ENCODE data around the gene MARVELD1. TPM values are rescaled to one million over a fixed set of nuclear protein-coding genes. Genes with fewer than 3 reads are reported as not detected.

Gene MARVELD1
- total RNA-seq, 1 donor from 2014 or later, result 143 TPM

GRCh38 chr10:97673736-97674525 is 39.6 kb upstream of the MARVELD1 start:
- Mint-ChIP-seq H3K4me3 (ENCODE audit: unreplicated experiment) (no peak overlapping the region), H3K36me3 (ENCODE audit: low read depth) (peaks cover 19% of the 10 kb centered on the region), H3K4me1 (ENCODE audit: low read depth) (no peaks in the 10 kb centered on the region), H3K27ac (ENCODE audit: unreplicated experiment) (no peak overlapping the region), H3K9me3 (ENCODE audit: low read depth) (no peaks in the 10 kb centered on the region), H3K27me3 (ENCODE audit: low read depth) (no peaks in the 10 kb centered on the region)
- DNase-seq (ENCODE audit: low spot score), result no peak
- TF ChIP-seq CTCF (IDR thresholded peaks at IDR 0.05), result no peak

DNA sequence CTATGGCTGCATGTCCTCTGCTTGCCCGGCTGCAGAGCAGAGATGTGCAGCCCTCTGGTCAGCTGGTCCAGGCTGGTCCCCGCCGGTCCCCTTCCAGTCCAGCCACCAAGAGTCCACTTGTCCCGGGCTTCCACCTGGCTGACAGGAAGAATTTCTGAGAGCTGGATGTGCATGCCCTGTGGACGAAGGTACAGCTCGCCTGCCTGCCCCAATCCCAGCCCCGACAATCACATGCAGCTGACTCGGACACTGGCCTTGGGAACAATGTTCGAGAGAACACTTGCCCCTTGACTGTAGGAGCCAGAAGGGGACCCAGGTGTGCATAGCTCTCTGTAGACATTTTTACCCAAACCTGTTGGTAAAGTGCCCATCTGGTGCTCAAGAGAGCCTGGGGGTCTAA is 38.3 kb upstream of the MARVELD1 start:
- Mint-ChIP-seq H3K4me1 (ENCODE audit: low read depth) (no peaks in the 10 kb centered on the region), H3K9me3 (ENCODE audit: low read depth) (no peaks in the 10 kb centered on the region), H3K27me3 (ENCODE audit: low read depth) (no peaks in the 10 kb centered on the region), H3K36me3 (ENCODE audit: low read depth) (peaks cover 19% of the 10 kb centered on the region), H3K27ac (ENCODE audit: unreplicated experiment) (no peak overlapping the region), H3K4me3 (ENCODE audit: unreplicated experiment) (no peak overlapping the region)
- TF ChIP-seq CTCF (IDR thresholded peaks at IDR 0.05), result no peak
- no peak for DNase-seq (ENCODE audit: low spot score)

GRCh38 chr10:97676770-97677581 is 36.6 kb upstream of the MARVELD1 start:
- no peak overlapping the region for H3K4me3 Mint-ChIP-seq (ENCODE audit: unreplicated experiment)
- DNase-seq (ENCODE audit: low spot score), result no peak
- H3K9me3 Mint-ChIP-seq (ENCODE audit: low read depth), result no peaks in the 10 kb centered on the region
- no peaks in the 10 kb centered on the region for H3K4me1 Mint-ChIP-seq (ENCODE audit: low read depth)
- H3K27me3 Mint-ChIP-seq (ENCODE audit: low read depth), result no peaks in the 10 kb centered on the region
- H3K27ac Mint-ChIP-seq (ENCODE audit: unreplicated experiment), result no peak overlapping the region
- H3K36me3 Mint-ChIP-seq (ENCODE audit: low read depth), result peaks cover 16% of the 10 kb centered on the region
- TF ChIP-seq CTCF (IDR thresholded peaks at IDR 0.05), result peak; percentile 95

GRCh38 chr10:97679594-97679993 is 33.9 kb upstream of the MARVELD1 start:
- Mint-ChIP-seq H3K4me1 (ENCODE audit: low read depth) (peaks cover 12% of the 10 kb centered on the region), H3K36me3 (ENCODE audit: low read depth) (peaks cover 5% of the 10 kb centered on the region), H3K9me3 (ENCODE audit: low read depth) (no peaks in the 10 kb centered on the region), H3K4me3 (ENCODE audit: unreplicated experiment) (no peak overlapping the region), H3K27me3 (ENCODE audit: low read depth) (no peaks in the 10 kb centered on the region), H3K27ac (ENCODE audit: unreplicated experiment) (no peak overlapping the region)
- TF ChIP-seq CTCF (IDR thresholded peaks at IDR 0.05), result no peak
- DNase-seq (ENCODE audit: low spot score), result no peak

GRCh38 chr10:97682042-97682441 is 31.5 kb upstream of the MARVELD1 start:
- Mint-ChIP-seq H3K27ac (ENCODE audit: unreplicated experiment) (peak overlapping the region; percentile 10), H3K4me1 (ENCODE audit: low read depth) (peaks cover 33% of the 10 kb centered on the region)

More at GRCh38 chr10:97682042-97682441, 31.5 kb upstream of the MARVELD1 start:
- Mint-ChIP-seq H3K9me3 (ENCODE audit: low read depth) (no peaks in the 10 kb centered on the region), H3K27me3 (ENCODE audit: low read depth) (no peaks in the 10 kb centered on the region), H3K36me3 (ENCODE audit: low read depth) (no peaks in the 10 kb centered on the region), H3K4me3 (ENCODE audit: unreplicated experiment) (no peak overlapping the region)
- no peak for DNase-seq (ENCODE audit: low spot score)
- TF ChIP-seq CTCF (IDR thresholded peaks at IDR 0.05), result no peak

All from chondrocyte (in vitro differentiated cells).